Left cardiac atrium (tissue), 4 donors: ENCODE results near the gene GCNA. TPM values are rescaled to one million over a fixed set of nuclear protein-coding genes. Genes with fewer than 3 reads are reported as not detected.
"Not testable (repeated sequence)": the region's sequence is repeated elsewhere in the genome, so short reads cannot be mapped to it uniquely, and the experiment has no call there.

Source experiments
- ATAC-seq, 2 donors: fragments of 200-7000 bp; cut with Tn5 transposase; one replicate each; pipeline ENCODE4 v1.9.1; 2020; ENCODE audit warnings: mild to moderate bottlenecking in 2 of 2, moderate library complexity in 2 of 2
- DNase-seq: peaks from one replicate; pipeline ENCODE4 v3.0.0-alpha.2; 2020
- intact Hi-C, 2 donors: fragments of 100-400 bp; cut with DNase I; formaldehyde crosslinking; loops; one replicate each; pipeline versions ENCODE4 v1.14.1 to v1.15.1; 2022 to 2023
- total RNA-seq, 2 donors: library from RNA; stranded (reverse); fragmentation: NEBNext Ultra II Directional; extraction: Animal tissue kit (Norgen Biotek cat#: 25700); gene quantifications; one replicate each; pipeline ENCODE4 v1.2.1, GENCODE V29; 2021
- donor health status: DM: no; HTN: yes; CAD: no.
- donor health status: DM: no; HTN: yes; CAD: no; lungs with severe emphysema.
- donor health status: DM: yes; HTN: yes; CAD: no.
- donor health status: Dilated cardiomyopathy.

The GCNA gene
- total RNA-seq, 2 donors from 2014 or later: 1.2 to 1.3 TPM

GRCh38 chrX:71627588-71628404, 49.6 kb downstream of the GCNA start:
- intact Hi-C loops: no loop called here
- DNase-seq (no peak), ATAC-seq (no peak)

- ATAC-seq: no peak
- intact Hi-C loops: no loop called here
- no peak for DNase-seq
Measured at GRCh38 chrX:71629467-71629866, 51.2 kb downstream of the GCNA start.

- DNase-seq (no peak), ATAC-seq (peak in 1 of 2 donors; percentile 32)
- intact Hi-C loops: no loop called here
Measured at GRCh38 chrX:71632923-71633657, 54.9 kb downstream of the GCNA start.

GRCh38 chrX:71634366-71634765, 56.1 kb downstream of the GCNA start:
- peak; percentile 83 to 86 for ATAC-seq
- DNase-seq: no peak
- intact Hi-C loops: no loop called here

- intact Hi-C loops: no loop called here
- no peak for DNase-seq
- peak in 1 of 2 donors; percentile 16 for ATAC-seq
Measured at GRCh38 chrX:71636438-71637252, 58.4 kb downstream of the GCNA start.

- peak in 1 of 2 donors; percentile 52 for ATAC-seq
- DNase-seq: no peak
- intact Hi-C loops: no loop called here
Measured at GRCh38 chrX:71637253-71637618, 59.0 kb downstream of the GCNA start.

GRCh38 chrX:71637848-71638247, 59.6 kb downstream of the GCNA start:
- intact Hi-C loops: no loop called here
- DNase-seq (no peak), ATAC-seq (peak; percentile 12 to 29)

GRCh38 chrX:71638409-71638808, 60.2 kb downstream of the GCNA start:
- intact Hi-C loops: no loop called here
- no peak for ATAC-seq

GRCh38 chrX:71640002-71640401, 61.8 kb downstream of the GCNA start:
- intact Hi-C loops: no loop called here
- no peak for ATAC-seq
- no peak for DNase-seq

More at GRCh38 chrX:71638409-71638808, 60.2 kb downstream of the GCNA start:
- no peak for DNase-seq

GRCh38 chrX:71644406-71644805, 66.2 kb downstream of the GCNA start:
- ATAC-seq, DNase-seq, intact Hi-C loops: not testable (repeated sequence)

GRCh38 chrX:71650333-71650969, 72.2 kb downstream of the GCNA start:
- intact Hi-C loops: no loop called here
- no peak for DNase-seq
- no peak for ATAC-seq

- no peak for DNase-seq
- peak in 1 of 2 donors; percentile 45 for ATAC-seq
- intact Hi-C loops: no loop called here
Measured at GRCh38 chrX:71652405-71652804, 74.2 kb downstream of the GCNA start.

GRCh38 chrX:71653344-71653743, 75.1 kb downstream of the GCNA start:
- ATAC-seq (no peak), DNase-seq (no peak)
- intact Hi-C loops: no loop called here

GRCh38 chrX:71657267-71657666, 79.0 kb downstream of the GCNA start:
- DNase-seq: no peak
- intact Hi-C loops: no loop called here
- no peak for ATAC-seq

GRCh38 chrX:71659342-71659741, 81.1 kb downstream of the GCNA start:
- DNase-seq: no peak
- intact Hi-C loops: no loop called here
- ATAC-seq: no peak

GRCh38 chrX:71659959-71660358, 81.7 kb downstream of the GCNA start:
- intact Hi-C loops: no loop called here
- DNase-seq: no peak
- no peak for ATAC-seq

- no peak for DNase-seq
- intact Hi-C loops: no loop called here
- ATAC-seq: no peak
Measured at GRCh38 chrX:71660562-71661416, 82.6 kb downstream of the GCNA start.

- intact Hi-C loops: no loop called here
- DNase-seq (no peak), ATAC-seq (no peak)
Measured at GRCh38 chrX:71661919-71662318, 83.7 kb downstream of the GCNA start.
